ENCODE data around the gene TRIO. TPM values are rescaled to one million over a fixed set of nuclear protein-coding genes. Genes with fewer than 3 reads are reported as not detected.
A peak's percentile ranks its signal among the peaks of the same experiment; 100 is the strongest.

The TRIO gene
- total RNA-seq, 1 experiment from 2014 or later: 88.8 TPM

- Mint-ChIP-seq H3K4me3 (no peak overlapping the region), H3K36me3 (no peaks in the 10 kb centered on the region), H3K27me3 (ENCODE audit: low read depth) (no peaks in the 10 kb centered on the region), H3K4me1 (peaks cover 45% of the 10 kb centered on the region), H3K27ac (peak overlapping the region; percentile 7; the same call in 1 of the 2 replicates), H3K9me3 (no peaks in the 10 kb centered on the region)
- DNase-seq (ENCODE audit: low spot score): no peak
- CTCF ChIA-PET: no interaction called here
- no peak for ATAC-seq
- POLR2A ChIA-PET: no interaction called here
- TF ChIP-seq E2F4 (CRISPR knock-in tag; IDR thresholded peaks at IDR 0.05; ENCODE audit: borderline replicate concordance, low read depth): no peak
- no peak for TF ChIP-seq ATF3 (CRISPR knock-in tag; conservative IDR thresholded peaks at IDR 0.05)
- no peak for TF ChIP-seq ZSCAN18 (CRISPR knock-in tag; IDR thresholded peaks at IDR 0.05)
- TF ChIP-seq OVOL2 (CRISPR knock-in tag; IDR thresholded peaks at IDR 0.05; ENCODE audit: borderline replicate concordance): no peak
- TF ChIP-seq ATF6 (CRISPR knock-in tag; IDR thresholded peaks at IDR 0.05): no peak
- no peak for TF ChIP-seq TCF7 (CRISPR knock-in tag; IDR thresholded peaks at IDR 0.05; ENCODE audit: low read depth)
- TF ChIP-seq ARID4B (CRISPR knock-in tag; IDR thresholded peaks at IDR 0.05; ENCODE audit: borderline replicate concordance): no peak
These were observed 67.6 kb downstream of the TRIO start for GRCh38 chr5:14210729-14211128.

- ChIA-PET POLR2A (no interaction called here), CTCF (interaction anchor here (1.0 kb wide), 1 partner anchor 64 kb away, joined by 3 read pairs; no protein-coding TSS in a partner anchor)
- DNase-seq (ENCODE audit: low spot score): no peak
- Mint-ChIP-seq H3K4me1 (peaks cover 54% of the 10 kb centered on the region), H3K9me3 (no peaks in the 10 kb centered on the region), H3K36me3 (no peaks in the 10 kb centered on the region), H3K27me3 (ENCODE audit: low read depth) (no peaks in the 10 kb centered on the region), H3K27ac (no peak overlapping the region), H3K4me3 (no peak overlapping the region)
- no peak for ATAC-seq
- TF ChIP-seq ZNF416 (CRISPR knock-in tag; IDR thresholded peaks at IDR 0.05) (no peak), ATF1 (CRISPR knock-in tag; IDR thresholded peaks at IDR 0.05) (no peak), SMAD4 (CRISPR knock-in tag; IDR thresholded peaks at IDR 0.05) (no peak), ZNF671 (CRISPR knock-in tag; IDR thresholded peaks at IDR 0.05) (no peak), ATF2 (CRISPR knock-in tag; IDR thresholded peaks at IDR 0.05; ENCODE audit: borderline replicate concordance, low read depth) (no peak), RORB (CRISPR knock-in tag; IDR thresholded peaks at IDR 0.05) (no peak), AR (CRISPR knock-in tag; IDR thresholded peaks at IDR 0.05) (no peak), NR1H2 (CRISPR knock-in tag; IDR thresholded peaks at IDR 0.05) (no peak), ZSCAN18 (CRISPR knock-in tag; IDR thresholded peaks at IDR 0.05) (no peak)
These were observed 69.0 kb downstream of the TRIO start for GRCh38 chr5:14211818-14212803.
